IMR-90 (cell line): ENCODE data around the gene WDR81. TPM values are rescaled to one million over a fixed set of nuclear protein-coding genes. Genes with fewer than 3 reads are reported as not detected.

Experiments used
- ATAC-seq: fragments of 200-7000 bp; cut with Tn5 transposase; 2 replicates; pipeline ENCODE4 v1.9.1; 2020; ENCODE audit warnings: low read depth, mild to moderate bottlenecking, moderate library complexity
- BruUV-seq: library from RNA; stranded (reverse); fragments of 400-500 nt; replicated peaks from 2 replicates; lab custom pipeline; 2021; lab: Mats Ljungman, UMichigan
- CTCF ChIA-PET: fragments of 300-600 bp; formaldehyde crosslinking; extraction: SDS; loops from one replicate; lab custom pipeline; 2021; ENCODE audit warnings: antibody characterized with exemption; lab: Yijun Ruan, JAX
- POLR2A ChIA-PET: fragments of 300-600 bp; sonication (Branson Sonifier 250); formaldehyde crosslinking; loops from one replicate; lab custom pipeline; 2022; ENCODE audit warnings: antibody characterized with exemption; ENCODE audit not compliant: unreplicated experiment; lab: Charles Lee
- DNase-seq: peaks from one replicate; pipeline ENCODE4 v3.0.0; 2013
- H2AFZ ChIP-seq: replicated peaks from 2 replicates; pipeline ENCODE3; 2013; ENCODE audit warnings: low read length, mild to moderate bottlenecking; ENCODE audit not compliant: poor library complexity
- H2AK5ac ChIP-seq: 2 replicates; pipeline ENCODE4 v1.6.1; 2013; ENCODE audit warnings: low read depth, low read length, inconsistent platforms
- H2AK9ac ChIP-seq: replicated peaks from 2 replicates; pipeline ENCODE3; 2013; ENCODE audit warnings: mild to moderate bottlenecking, low read depth, low read length, moderate library complexity; ENCODE audit not compliant: poor library complexity
- H2BK120ac ChIP-seq: 2 replicates; pipeline ENCODE4 v1.6.1; 2013; ENCODE audit warnings: low read depth, low read length, inconsistent platforms
- H2BK15ac ChIP-seq: 3 replicates; pipeline ENCODE4 v1.6.1; 2013; ENCODE audit warnings: low read depth, low read length, inconsistent platforms
- H2BK20ac ChIP-seq: 2 replicates; pipeline ENCODE4 v1.6.1; 2013; ENCODE audit warnings: low read depth, mild to moderate bottlenecking, inconsistent platforms, low read length, moderate library complexity
- H2BK5ac ChIP-seq: 2 replicates; pipeline ENCODE4 v1.6.1; 2013; ENCODE audit warnings: mild to moderate bottlenecking, low read depth, low read length, inconsistent platforms; ENCODE audit not compliant: poor library complexity, severe bottlenecking
- H3K14ac ChIP-seq: replicated peaks from 2 replicates; pipeline ENCODE4 v1.6.1; 2013; ENCODE audit warnings: low read depth, low read length, inconsistent platforms
- H3K18ac ChIP-seq: 2 replicates; pipeline ENCODE4 v1.6.1; 2013; ENCODE audit warnings: low read depth, low read length, control low read depth
- H3K23ac ChIP-seq: 2 replicates; pipeline ENCODE4 v1.6.1; 2013; ENCODE audit warnings: low read depth, low read length, inconsistent platforms
- H3K27ac ChIP-seq: 2 replicates; pipeline ENCODE4 v1.5.1; 2013; ENCODE audit warnings: mild to moderate bottlenecking, control low read depth, low read length; ENCODE audit not compliant: insufficient read depth
- H3K27me3 ChIP-seq: 2 replicates; pipeline ENCODE4 v1.6.1; 2013; ENCODE audit warnings: low read length; ENCODE audit not compliant: control insufficient read depth, insufficient read depth
- H3K36me3 ChIP-seq: 2 replicates; pipeline ENCODE4 v1.6.1; 2013; ENCODE audit warnings: low read length, mixed read lengths; ENCODE audit not compliant: control insufficient read depth, insufficient read depth
- H3K4ac ChIP-seq: 2 replicates; pipeline ENCODE4 v1.6.1; 2013; ENCODE audit warnings: low read depth, low read length, inconsistent platforms
- H3K4me1 ChIP-seq: 2 replicates; pipeline ENCODE4 v1.6.1; 2013; ENCODE audit warnings: low read length, mixed read lengths; ENCODE audit not compliant: control insufficient read depth, insufficient read depth
- H3K4me2 ChIP-seq: 2 replicates; pipeline ENCODE4 v1.6.1; 2013; ENCODE audit warnings: low read depth, mild to moderate bottlenecking, control low read depth, low read length, moderate library complexity
- H3K4me3 ChIP-seq: 2 replicates; pipeline ENCODE4 v1.5.1; 2013; ENCODE audit warnings: low read depth, mild to moderate bottlenecking, control low read depth, low read length, moderate library complexity; ENCODE audit not compliant: insufficient read depth
- H3K56ac ChIP-seq: 2 replicates; pipeline ENCODE4 v1.6.1; 2013; ENCODE audit warnings: low read length, inconsistent platforms; ENCODE audit not compliant: insufficient read depth; ENCODE audit errors: extremely low read depth
- H3K79me1 ChIP-seq, 2 experiments: 2 replicates each; pipeline ENCODE4 v1.6.1; 2013; ENCODE audit warnings: low read length in 2 of 2, inconsistent platforms in 1 of 2, low read depth in 1 of 2
- H3K9ac ChIP-seq: 2 replicates; pipeline ENCODE4 v1.6.1; 2013; ENCODE audit warnings: low read depth, low read length, control low read depth
- H3K9me1 ChIP-seq: 2 replicates; pipeline ENCODE4 v1.6.1; 2013; ENCODE audit warnings: low read length, inconsistent platforms; ENCODE audit not compliant: insufficient read depth
- H3K9me3 ChIP-seq: 2 replicates; pipeline ENCODE4 v1.6.1; 2013; ENCODE audit warnings: low read length; ENCODE audit not compliant: control insufficient read depth, insufficient read depth
- H4K20me1 ChIP-seq: 2 replicates; pipeline ENCODE4 v1.6.1; 2013; ENCODE audit warnings: low read length, inconsistent platforms; ENCODE audit not compliant: insufficient read depth
- H4K5ac ChIP-seq: 2 replicates; pipeline ENCODE4 v1.6.1; 2013; ENCODE audit warnings: mild to moderate bottlenecking, low read depth, low read length, control low read depth
- H4K8ac ChIP-seq, 2 experiments: 2 replicates each; pipeline ENCODE4 v1.6.1; 2013; ENCODE audit warnings: low read depth in 2 of 2, low read length in 2 of 2, control low read depth in 1 of 2, inconsistent platforms in 1 of 2
- H4K91ac ChIP-seq: 2 replicates; pipeline ENCODE4 v1.6.1; 2013; ENCODE audit warnings: low read depth, low read length, inconsistent platforms; ENCODE audit not compliant: insufficient read depth
- CHD1 ChIP-seq: IDR thresholded peaks from 2 replicates; pipeline ENCODE4 v1.6.1; 2012; ENCODE audit warnings: low read depth, low read length, improper control_type of control experiment
- RCOR1 ChIP-seq: IDR thresholded peaks from 2 replicates; pipeline ENCODE4 v1.6.1; 2012; ENCODE audit warnings: mild to moderate bottlenecking, low read length, improper control_type of control experiment; ENCODE audit not compliant: insufficient replicate concordance
- SMC3 ChIP-seq: fragments of 150-350 bp; IDR thresholded peaks from 2 replicates; pipeline ENCODE4 v1.6.1; 2016; ENCODE audit warnings: low read depth, mild to moderate bottlenecking, antibody characterized with exemption, low read length, moderate library complexity
- WGBS, 2 experiments: methylation state at CpG; one replicate each; pipeline versions ENCODE4 v1.1.5 to v1.1.7; 2013; ENCODE audit warnings: missing lambda C conversion rate in 2 of 2; ENCODE audit not compliant: insufficient read length in 1 of 2; ENCODE audit errors: extremely low coverage in 2 of 2; 5-methylcytosine and 5-hydroxymethylcytosine counted together
- dilution Hi-C: fragments of 300-500 bp; cut with HindIII; formaldehyde crosslinking; loops from one replicate; pipeline ENCODE4 v1.14.3; 2018; ENCODE audit warnings: low sequenced_read_pairs; ENCODE audit not compliant: unreplicated experiment
- in situ Hi-C: fragments of 300-500 bp; cut with MboI; formaldehyde crosslinking; loops from 3 replicates; pipeline ENCODE4 v1.14.3; 2019; ENCODE audit warnings: low sequenced_read_pairs, inconsistent platforms, mixed read lengths
- intact Hi-C: fragments of 100-400 bp; cut with micrococcal nuclease; formaldehyde crosslinking; loops from 2 replicates; pipeline ENCODE4 v1.10.0; 2022
- polyA plus RNA-seq, 3 experiments: library from polyadenylated mRNA; depleted of rRNA; stranded (reverse); fragments of >200 nt; gene quantifications; 2 replicates each; pipeline ENCODE4 v1.2.3, GENCODE V29; 2012; ENCODE audit warnings: low replicate concordance in 1 of 3
- total RNA-seq: library from RNA; depleted of rRNA; stranded (reverse); fragments of >200 nt; gene quantifications from 2 replicates; pipeline ENCODE4 v1.2.3, GENCODE V29; 2012

Gene WDR81
- total and polyA plus RNA-seq, 2 of the 4 experiments (the other 2 are of a cell fraction) = 3.0 to 8.4 TPM

- H3K9me1 ChIP-seq = no peaks in the 10 kb centered on the region
- intact Hi-C loops (no loop called here), in situ Hi-C loops (no loop called here), dilution Hi-C loops (no loop called here)
- CTCF ChIA-PET = no interaction called here
- no peak overlapping the region for H3K9ac ChIP-seq
- DNase-seq (no peak), ATAC-seq (no peak)
- 87% methylated on average over 9 of the region's 29 CpGs; no CpG with 5 or more reads in 1 of the 2 experiments for WGBS, 2 experiments
- peaks cover 2% of the 10 kb centered on the region; the same call in 1 of the 2 replicates for H3K27me3 ChIP-seq
- H3K4me1 ChIP-seq = no peaks in the 10 kb centered on the region; the same call in 1 of the 2 replicates
- no peak overlapping the region for H2BK5ac ChIP-seq
- no peak overlapping the region for H3K4ac ChIP-seq
- no peaks in the 10 kb centered on the region for H3K79me1 ChIP-seq
- no peak overlapping the region for H2BK20ac ChIP-seq
- no peak overlapping the region for H2AK9ac ChIP-seq
- H2BK120ac ChIP-seq = no peak overlapping the region
- H4K8ac ChIP-seq = no peak overlapping the region
- POLR2A ChIA-PET = no interaction called here
- no peak overlapping the region for H2BK15ac ChIP-seq
- H3K27ac ChIP-seq = no peak overlapping the region
- H3K4me2 ChIP-seq = no peak overlapping the region
- H3K4me3 ChIP-seq = no peak overlapping the region
- no peaks in the 10 kb centered on the region for H3K36me3 ChIP-seq
- no peaks in the 10 kb centered on the region for H4K20me1 ChIP-seq
- no peak overlapping the region for H2AFZ ChIP-seq
- no peak overlapping the region for H4K91ac ChIP-seq
- H3K9me3 ChIP-seq = peaks cover 6% of the 10 kb centered on the region; the same call in 1 of the 2 replicates
- no peak overlapping the region for H3K14ac ChIP-seq
- H3K23ac ChIP-seq = no peak overlapping the region
- TF ChIP-seq SMC3 = no peak
- no peak for TF ChIP-seq RCOR1
- no peak for TF ChIP-seq CHD1
- H3K18ac ChIP-seq = no peak overlapping the region
- no TSS peak for BruUV-seq
- no peak overlapping the region for H4K5ac ChIP-seq
- H3K56ac ChIP-seq = no peak overlapping the region
- H2AK5ac ChIP-seq = no peak overlapping the region
Observed at GRCh38 chr17:1744551-1745512, 20.3 kb downstream of the WDR81 start.
